Left ventricle myocardium superior (tissue), 1 donor: ENCODE measurements around the gene TRIM7. TPM values are rescaled to one million over a fixed set of nuclear protein-coding genes. Genes with fewer than 3 reads are reported as not detected.

Experiments used
- ATAC-seq: fragments of 200-7000 bp; cut with Tn5 transposase; one replicate; pipeline ENCODE4 v1.9.1; 2020; ENCODE audit warnings: mild to moderate bottlenecking, moderate library complexity
- DNase-seq: peaks from one replicate; pipeline ENCODE4 v3.0.0-alpha.2; 2020
- intact Hi-C: fragments of 100-400 bp; cut with micrococcal nuclease; formaldehyde crosslinking; loops from one replicate; pipeline ENCODE4 v1.11.0; 2022
- total RNA-seq: library from RNA; stranded (reverse); fragmentation: NEBNext Ultra II Directional; extraction: Animal tissue kit (Norgen Biotek cat#: 25700); gene quantifications from one replicate; pipeline ENCODE4 v1.2.1, GENCODE V29; 2021
- donor health status: DM: no; HTN: yes; CAD: no; lungs with severe emphysema.

TRIM7 gene
- total RNA-seq, 1 donor from 2014 or later, result 20.0 TPM

DNA sequence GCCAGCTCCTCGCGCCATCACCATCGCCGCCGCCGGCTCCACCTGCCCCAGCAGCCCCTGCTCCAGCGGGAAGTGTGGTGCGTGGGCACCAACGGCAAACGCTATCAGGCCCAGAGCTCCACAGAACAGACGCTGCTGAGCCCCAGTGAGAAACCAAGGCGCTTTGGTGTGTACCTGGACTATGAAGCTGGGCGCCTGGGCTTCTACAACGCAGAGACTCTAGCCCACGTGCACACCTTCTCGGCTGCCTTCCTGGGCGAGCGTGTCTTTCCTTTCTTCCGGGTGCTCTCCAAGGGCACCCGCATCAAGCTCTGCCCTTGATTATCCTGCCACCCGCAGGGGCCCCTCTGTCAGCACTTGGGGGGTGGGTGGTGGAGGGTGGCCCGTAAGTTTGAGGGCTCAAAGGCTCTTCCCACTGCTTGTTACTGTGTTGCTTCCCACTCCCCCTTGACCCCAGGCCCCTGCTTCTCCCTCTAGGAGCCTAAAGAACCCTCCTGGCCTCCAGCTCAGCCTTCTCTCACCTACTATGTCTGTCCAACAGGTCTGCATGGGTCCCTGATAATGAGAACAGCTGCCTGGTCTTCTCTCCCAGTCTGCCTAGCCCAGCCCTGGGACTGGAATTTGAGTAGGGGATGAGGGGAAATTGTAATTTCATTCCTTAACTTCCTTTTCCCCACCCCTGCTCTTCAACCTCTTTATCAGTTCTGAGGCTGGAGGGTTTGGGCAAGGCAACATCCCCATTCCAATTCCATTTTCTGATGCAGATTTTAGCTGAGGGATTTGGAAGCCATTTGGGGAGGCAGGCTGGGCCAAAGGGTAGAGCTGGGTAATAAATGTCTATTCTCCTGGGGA lies 29.7 kb upstream of the TRIM7 start:
- intact Hi-C loops, result no loop called here
- DNase-seq, result no peak
- peak; percentile 6 for ATAC-seq

DNA sequence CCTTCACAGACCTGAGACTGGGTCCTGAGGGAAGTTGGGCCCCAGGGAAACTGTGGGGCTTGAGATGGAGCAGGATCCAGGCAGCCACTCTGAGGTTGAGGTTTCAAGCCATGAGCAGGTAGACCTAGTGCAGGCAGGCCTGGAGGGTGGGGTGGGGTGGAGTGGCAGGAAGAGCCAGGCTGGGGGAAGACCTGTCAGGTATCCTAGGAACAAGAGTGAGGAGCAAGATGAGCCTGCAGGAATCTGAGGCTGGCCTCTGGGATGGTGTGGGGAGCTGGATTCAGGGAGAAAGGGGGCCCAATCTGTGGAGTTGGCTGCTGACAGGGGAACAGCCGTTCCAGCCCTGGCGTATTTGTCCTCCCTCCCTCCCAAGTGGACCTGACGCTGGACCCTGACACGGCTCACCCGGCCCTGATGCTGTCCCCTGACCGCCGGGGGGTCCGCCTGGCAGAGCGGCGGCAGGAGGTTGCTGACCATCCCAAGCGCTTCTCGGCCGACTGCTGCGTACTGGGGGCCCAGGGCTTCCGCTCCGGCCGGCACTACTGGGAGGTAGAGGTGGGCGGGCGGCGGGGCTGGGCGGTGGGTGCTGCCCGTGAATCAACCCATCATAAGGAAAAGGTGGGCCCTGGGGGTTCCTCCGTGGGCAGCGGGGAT lies 28.9 kb upstream of the TRIM7 start:
- intact Hi-C loops, result no loop called here
- DNase-seq (no peak), ATAC-seq (no peak)

DNA sequence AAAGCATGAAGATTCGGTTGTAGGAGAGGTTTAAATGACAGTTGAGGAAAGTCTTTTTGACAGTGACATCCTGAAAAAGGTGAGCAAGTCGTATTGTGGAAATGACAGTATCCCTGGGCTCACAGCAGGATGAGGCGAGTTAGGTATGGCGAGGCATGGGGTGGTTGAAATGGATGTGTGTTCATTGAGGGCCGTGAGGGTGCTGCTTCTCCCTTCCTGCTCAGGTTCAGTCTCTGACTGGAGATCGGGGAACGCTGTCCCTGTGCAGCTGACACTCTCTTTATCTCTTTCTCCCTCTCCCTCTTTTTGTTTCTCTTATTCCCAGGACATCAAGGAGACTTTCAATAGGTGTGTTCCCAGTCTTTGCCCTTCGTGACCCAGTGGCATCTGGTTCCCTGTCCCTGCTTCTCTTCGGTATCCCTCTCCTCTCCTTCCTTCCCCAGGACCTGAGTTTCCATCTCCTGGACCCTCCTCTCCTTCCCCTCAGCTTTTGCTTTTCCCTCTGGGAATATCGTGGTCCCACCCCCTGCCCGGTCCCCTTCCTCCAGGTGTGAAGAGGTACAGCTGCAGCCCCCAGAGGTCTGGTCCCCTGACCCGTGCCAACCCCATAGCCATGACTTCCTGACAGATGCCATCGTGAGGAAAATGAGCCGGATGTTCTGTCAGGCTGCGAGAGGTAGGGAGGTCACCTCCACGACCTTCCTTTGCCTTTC lies 28.2 kb upstream of the TRIM7 start:
- DNase-seq (no peak), ATAC-seq (no peak)
- intact Hi-C loops, result no loop called here

DNA sequence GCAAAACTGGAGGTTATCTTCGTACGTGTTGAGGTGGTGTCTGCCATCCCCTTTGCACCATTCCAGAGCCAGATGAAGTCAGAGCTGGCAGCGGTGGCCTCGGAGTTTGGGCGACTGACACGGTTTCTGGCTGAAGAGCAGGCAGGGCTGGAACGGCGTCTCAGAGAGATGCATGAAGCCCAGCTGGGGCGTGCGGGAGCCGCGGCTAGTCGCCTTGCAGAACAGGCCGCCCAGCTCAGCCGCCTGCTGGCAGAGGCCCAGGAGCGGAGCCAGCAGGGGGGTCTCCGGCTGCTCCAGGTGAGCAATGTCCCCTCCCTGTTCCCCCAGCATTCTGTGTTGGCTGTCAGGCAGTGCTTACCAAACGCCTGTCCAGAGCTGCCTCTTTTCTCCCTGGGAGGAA lies 27.6 kb upstream of the TRIM7 start:
- no peak for ATAC-seq
- no peak for DNase-seq
- intact Hi-C loops, result no loop called here

DNA sequence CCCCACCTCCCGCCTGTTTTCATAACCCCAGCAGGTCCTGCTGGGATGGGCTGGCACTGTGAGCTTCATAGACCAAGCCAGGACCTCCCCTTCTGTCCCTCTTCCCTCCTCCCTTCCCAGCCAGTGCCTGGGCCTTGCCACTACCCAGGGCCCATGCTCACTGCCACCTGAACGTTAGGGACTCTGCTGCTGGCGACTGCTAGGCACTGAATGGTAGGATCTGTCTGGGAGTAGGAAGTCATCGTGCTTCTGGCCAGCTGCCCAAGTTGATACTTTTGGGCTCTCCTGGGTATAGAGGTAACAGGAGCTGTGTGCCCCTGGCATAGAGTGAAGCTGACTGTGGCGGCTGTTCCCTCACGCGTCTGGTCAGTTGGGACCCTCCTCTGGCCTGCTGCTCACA lies 26.4 kb upstream of the TRIM7 start:
- intact Hi-C loops, result no loop called here
- no peak for ATAC-seq
- no peak for DNase-seq

DNA sequence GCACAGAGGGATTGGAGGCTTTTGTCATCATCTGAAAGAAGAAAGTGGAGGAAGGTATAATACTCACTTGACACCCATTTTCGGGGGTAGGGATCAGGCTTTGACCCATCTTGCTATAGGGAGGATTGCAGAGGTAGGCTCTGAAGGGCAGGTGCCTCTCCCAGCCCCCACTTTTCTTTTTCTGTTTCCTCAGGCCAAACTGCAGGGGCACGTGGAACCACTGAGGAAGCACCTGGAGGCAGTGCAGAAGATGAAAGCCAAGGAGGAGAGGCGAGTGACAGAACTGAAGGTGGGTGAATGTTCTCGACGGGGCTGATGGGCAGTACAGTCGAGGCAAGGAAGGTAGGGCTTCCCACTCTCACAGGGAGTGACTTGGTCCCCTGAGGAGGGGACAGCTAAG lies 25.6 kb upstream of the TRIM7 start:
- ATAC-seq, result no peak
- no peak for DNase-seq
- intact Hi-C loops, result no loop called here

DNA sequence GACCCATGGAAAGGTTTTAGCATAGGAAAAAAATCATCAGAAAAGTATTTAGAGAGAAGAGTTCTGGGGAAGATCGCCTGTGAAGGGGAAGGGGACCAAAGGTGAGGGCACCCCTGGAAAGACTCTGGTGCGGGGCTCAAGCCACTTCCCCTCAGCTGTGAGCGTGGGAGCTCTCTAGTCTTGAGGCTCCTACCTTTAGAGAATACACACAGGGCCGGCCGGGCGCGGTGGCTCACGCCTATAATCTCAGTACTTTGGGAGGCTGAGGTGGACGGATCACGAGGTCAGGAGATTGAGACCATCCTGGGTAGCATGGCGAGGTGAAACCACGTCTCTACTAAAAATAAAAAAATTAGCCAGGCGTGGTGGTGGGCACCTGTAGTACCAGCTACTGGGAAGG lies 25.0 kb upstream of the TRIM7 start:
- intact Hi-C loops, result no loop called here
- DNase-seq (no peak), ATAC-seq (no peak)

DNA sequence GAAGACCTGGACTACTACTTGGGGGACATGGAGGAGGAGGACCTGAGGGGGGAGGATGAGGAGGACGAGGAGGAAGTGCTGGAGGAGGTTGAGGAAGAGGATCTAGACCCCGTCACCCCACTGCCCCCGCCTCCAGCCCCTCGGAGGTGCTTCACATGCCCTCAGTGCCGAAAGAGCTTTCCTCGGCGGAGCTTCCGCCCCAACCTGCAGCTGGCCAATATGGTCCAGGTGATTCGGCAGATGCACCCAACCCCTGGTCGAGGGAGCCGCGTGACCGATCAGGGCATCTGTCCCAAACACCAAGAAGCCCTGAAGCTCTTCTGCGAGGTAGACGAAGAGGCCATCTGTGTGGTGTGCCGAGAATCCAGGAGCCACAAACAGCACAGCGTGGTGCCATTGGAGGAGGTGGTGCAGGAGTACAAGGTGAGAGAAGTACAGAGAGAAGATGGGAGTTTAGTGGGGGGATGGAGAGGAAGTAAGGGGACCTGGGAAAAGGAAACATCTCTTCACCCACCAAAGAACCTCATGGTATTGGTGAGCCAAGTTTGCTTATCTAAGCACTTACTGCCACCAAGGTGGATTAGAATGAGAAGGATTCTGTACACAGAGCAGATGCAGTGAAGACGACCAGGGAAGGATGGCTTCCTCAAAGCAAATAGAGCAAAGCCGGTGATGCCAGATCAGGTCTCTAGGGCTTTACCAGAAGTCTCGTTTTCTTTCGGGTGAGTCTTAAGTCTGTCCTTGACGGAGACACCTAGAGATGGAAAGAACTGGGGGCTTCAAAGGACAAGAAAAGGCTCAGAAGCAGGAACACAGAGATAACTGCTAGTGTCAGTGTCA lies 19.6 kb upstream of the TRIM7 start:
- ATAC-seq (no peak), DNase-seq (no peak)
- intact Hi-C loops, result no loop called here

DNA sequence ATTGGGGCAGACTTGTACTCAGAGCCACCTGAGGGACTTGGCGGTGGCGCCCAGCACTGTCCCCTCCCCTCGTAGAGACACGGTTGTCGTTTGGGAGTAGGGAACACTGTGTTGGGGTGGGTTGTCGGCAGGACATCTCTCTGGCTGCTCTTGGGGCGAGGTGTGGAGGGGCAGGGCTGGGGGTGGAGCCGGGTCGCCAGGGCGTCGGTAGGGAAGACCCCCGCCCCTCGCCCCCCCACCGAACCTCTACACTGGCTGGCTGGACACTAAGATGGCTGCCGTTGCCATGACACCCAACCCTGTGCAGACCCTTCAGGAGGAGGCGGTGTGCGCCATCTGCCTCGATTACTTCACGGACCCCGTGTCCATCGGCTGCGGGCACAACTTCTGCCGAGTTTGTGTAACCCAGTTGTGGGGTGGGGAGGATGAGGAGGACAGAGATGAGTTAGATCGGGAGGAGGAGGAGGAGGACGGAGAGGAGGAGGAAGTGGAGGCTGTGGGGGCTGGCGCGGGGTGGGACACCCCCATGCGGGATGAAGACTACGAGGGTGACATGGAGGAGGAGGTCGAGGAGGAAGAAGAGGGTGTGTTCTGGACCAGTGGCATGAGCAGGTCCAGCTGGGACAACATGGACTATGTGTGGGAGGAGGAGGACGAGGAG lies 18.9 kb upstream of the TRIM7 start:
- intact Hi-C loops, result no loop called here
- peak; percentile 70 for DNase-seq
- peak; percentile 3 for ATAC-seq

DNA sequence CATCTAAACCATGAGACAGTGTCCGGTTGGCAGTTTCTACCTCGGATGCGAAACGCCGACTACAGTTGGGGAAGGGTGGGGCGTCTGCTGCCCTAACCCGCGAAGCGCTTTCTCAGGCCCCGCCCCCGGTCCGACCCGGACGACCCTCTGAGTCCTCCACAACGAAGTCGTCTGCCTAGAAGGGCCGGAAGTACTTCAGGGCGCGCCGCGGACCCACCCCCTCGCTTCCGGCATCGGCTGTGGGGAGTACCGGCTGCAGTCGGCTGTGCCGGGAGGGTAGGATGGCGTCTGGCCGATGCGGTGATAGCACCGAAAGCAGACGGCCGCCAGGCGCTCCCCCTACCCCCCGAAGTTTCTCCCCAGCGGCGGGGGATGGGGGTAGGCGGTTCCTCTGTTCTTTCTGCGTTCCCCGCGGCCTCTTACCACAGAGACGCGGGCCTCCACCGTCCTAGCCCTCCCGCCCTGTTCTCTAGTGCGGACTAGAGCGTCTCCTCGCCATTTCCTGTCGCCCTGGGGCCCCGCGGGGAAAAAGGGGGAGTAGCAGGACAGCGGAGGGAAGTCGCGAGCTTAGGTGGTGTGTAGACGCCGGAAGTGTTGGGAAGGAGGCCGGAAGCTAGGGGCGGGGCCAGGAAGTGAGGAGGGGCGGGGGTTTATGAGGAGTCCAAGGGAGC lies 18.2 kb upstream of the TRIM7 start, which contains the start of gene TRIM41:
TRIM41 (plus strand) TSS at position 224 of the 671 bp plus-strand sequence. CDS start 719 bp downstream, outside the sequence.
- peak; percentile 89 for ATAC-seq
- intact Hi-C loops, result no loop called here

DNA sequence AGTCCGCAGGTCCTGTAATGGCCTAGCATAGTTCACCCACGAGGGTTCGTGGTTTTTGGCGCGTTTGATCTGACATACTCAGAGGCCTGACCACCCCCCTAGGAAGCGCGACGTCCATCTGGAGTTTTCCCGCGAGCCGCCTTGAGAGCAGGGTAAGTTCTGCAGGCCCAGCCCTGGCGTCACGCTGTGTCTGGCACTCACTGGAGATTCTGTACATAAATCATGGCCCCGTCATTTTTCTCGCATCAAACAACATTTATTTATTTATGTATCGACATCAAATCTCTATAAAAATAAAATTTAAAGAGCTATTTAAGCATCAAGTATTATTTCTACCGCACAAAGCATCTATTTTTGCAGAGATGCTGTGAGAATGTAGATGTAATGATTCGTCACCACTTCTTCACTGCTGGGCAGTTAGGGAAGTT lies 17.6 kb upstream of the TRIM7 start:
- DNase-seq, result no peak
- intact Hi-C loops, result no loop called here
- ATAC-seq, result peak; percentile 11

More for the DNA sequence above, 18.2 kb upstream of the TRIM7 start, which contains the start of gene TRIM41:
- peak; percentile 99 for DNase-seq

DNA sequence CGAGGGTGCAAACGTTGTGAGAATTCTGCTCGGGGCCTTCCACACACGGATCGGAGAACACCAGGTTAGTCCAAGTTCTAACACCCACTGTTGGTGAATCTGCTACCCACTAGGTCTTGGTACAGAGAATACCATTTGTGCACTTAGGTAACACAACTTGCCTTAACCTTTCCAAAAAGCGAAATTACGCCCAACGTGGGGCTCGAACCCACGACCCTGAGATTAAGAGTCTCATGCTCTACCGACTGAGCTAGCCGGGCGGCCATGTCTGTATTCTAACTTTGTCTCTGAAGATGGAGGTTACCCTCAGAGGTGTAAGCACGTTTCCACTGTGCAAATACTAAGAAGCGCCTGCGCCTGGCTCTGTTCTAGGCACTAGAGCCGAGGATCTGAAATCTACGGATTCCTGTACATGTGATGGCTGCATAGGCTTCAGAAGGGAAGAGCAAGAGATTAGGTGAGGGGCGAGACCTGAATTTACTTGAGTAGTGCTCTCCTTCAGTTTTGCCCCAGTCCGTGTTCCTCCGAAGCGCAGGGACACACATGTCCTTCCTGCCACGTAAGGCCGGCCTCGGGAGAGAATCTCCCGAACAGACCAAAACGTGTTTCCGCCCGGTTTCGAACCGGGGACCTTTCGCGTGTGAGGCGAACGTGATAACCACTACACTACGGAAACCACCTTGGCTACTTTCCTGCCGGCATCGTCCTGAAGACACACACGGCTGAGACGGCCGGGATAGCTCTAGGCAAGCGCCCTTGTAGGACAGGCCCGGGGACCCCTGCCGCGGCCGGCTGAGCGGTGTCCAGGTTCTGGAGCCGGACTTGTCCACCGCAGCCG lies 17.0 kb upstream of the TRIM7 start:
- ATAC-seq (peak; percentile 70), DNase-seq (peak; percentile 93)
- intact Hi-C loops, result no loop called here

DNA sequence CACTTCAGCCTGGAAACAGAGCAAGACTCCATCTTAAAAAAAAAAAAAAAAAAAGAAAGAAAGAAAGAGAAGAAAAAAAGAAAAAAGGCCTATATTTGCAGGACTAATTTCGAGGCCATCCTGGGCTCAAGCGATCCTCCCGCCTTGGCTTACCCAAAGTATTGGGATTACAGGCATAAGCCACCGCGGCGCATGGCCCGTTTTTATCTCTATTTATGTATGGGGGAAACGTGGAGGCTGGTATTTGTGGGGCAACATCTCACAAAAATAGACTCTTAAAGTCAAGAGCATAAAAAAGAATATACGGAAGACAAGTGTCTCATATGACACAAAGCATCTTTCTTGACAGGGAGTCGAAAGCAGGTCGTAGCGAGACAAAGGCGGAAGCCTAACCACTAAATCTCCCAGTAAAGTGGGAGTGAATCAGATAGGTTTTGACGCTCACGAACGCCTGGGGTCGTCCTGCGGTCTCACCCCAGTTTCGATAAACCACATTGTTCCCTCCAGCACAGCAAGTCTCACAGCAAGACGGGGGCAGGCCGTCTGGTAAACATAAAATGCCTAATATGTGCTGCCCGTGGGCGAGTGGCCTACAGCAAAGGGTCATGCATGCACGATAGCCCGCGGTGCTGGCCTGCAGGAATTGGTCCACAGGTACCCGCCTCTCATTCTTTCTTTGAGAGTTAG lies 16.3 kb upstream of the TRIM7 start:
- ATAC-seq (no peak), DNase-seq (peak; percentile 38)
- intact Hi-C loops, result no loop called here

DNA sequence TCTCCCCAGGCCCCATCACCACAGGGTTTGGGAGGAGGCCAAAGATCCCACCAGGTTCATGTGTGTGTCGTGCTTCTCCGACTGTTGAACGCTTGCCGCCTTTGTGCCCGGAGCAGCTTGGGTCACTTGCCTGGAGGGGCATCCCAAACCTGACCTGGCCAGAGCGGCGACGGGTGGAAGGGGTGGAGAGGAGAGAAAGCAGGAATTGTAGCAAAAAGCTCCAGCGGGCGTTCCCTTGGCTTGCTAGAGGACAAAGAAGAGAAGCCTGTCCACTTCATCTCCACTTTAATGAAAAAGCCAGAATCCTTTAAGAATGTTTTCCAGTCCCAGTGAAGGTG lies 15.2 kb upstream of the TRIM7 start:
- no peak for DNase-seq
- intact Hi-C loops, result no loop called here
- ATAC-seq, result no peak

DNA sequence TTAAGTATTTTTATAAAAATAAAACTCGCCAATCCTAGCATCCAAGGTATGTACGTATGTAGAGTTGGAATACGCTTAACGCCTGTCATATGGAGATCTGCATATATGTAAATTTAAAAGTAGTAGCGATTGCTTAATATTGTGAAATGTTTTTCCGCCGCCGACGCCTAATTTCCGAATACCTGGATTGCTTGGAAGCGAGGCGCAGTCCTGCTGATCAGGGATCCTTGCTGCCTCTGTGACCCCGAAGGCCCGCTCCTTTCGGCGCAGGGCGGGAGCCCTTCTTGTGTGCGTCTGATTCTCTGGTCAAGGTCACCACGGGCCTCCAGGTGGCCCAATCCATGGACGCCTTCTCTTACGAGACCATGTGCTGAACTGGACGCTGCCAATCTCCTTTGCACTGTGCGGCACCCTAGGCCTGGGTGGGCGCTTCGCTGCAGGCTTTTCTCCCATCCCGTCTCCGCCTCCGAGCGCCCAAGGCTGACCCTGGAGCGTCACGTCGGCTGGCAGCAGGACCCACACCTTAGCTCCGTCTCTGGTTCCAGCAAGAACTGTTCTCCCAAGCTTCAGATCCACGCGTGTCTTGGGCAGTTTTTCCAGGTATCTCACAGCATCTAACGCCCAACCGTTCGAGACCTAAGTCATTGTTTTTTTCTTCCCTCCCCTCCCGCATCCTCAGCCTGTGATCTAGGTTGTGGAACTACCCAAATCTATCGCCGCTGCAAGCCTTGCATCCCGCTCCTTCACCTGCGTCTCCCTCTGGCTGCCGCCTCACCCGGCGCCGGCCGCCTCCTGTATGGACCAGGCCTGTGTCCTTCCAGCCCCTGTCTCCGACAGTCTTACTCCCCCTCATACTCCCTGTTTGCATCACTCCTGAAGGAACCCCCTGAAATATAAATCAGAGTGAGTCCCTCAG lies 14.5 kb upstream of the TRIM7 start:
- intact Hi-C loops, result no loop called here
- DNase-seq (no peak), ATAC-seq (no peak)

DNA sequence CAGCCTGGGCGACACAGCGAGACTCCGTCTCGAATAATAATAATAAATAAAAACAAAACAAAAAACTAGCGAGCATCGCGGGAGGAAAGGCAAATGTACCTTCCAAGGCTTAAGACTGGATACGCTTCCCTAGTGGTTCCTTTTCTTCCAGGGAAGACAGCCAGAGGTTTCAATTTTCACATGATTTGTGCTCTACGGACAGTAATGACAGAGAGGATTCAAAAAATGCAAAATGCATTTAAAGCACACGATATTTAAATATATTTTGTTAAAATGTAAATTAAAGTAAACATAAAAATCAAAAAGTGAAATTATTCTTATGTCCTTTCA lies 13.8 kb upstream of the TRIM7 start:
- no peak for DNase-seq
- ATAC-seq, result no peak
- intact Hi-C loops, result no loop called here
